Neural cell (in vitro differentiated cells): ENCODE measurements around the gene TYW1B.
"Not testable (repeated sequence)": the region's sequence is repeated elsewhere in the genome, so short reads cannot be mapped to it uniquely, and the experiment has no call there.

Experiments used
- CTCF ChIP-seq: fragments of 450-650 bp; IDR thresholded peaks from 2 replicates; pipeline ENCODE4 v1.5.1; 2014; ENCODE audit warnings: antibody characterized with exemption, mild to moderate bottlenecking, moderate library complexity; ENCODE audit not compliant: poor library complexity, severe bottlenecking
- EP300 ChIP-seq: fragments of 450-650 bp; conservative IDR thresholded peaks from 2 replicates; pipeline ENCODE4 v1.6.1; 2014; ENCODE audit warnings: antibody characterized with exemption, mild to moderate bottlenecking, moderate library complexity; ENCODE audit not compliant: poor library complexity, severe bottlenecking
- EZH2 ChIP-seq: fragments of 200-600, 300-800 bp; shearing (Covaris generic), sonication (generic); IDR thresholded peaks from 2 replicates; pipeline ENCODE4 v1.6.1; 2014; ENCODE audit warnings: antibody characterized with exemption, low read length, borderline replicate concordance, mild to moderate bottlenecking; ENCODE audit not compliant: insufficient read depth, poor library complexity, severe bottlenecking
- POLR2AphosphoS5 ChIP-seq: IDR thresholded peaks from 2 replicates; pipeline ENCODE4 v1.6.1; 2012
- REST ChIP-seq: IDR thresholded peaks from 2 replicates; pipeline ENCODE4 v1.6.1; 2012; ENCODE audit warnings: borderline replicate concordance
- SMC3 ChIP-seq: fragments of 450-650 bp; conservative IDR thresholded peaks from 2 replicates; pipeline ENCODE4 v1.6.1; 2014; ENCODE audit warnings: antibody characterized with exemption, mild to moderate bottlenecking, moderate library complexity; ENCODE audit not compliant: poor library complexity
- TAF1 ChIP-seq: IDR thresholded peaks from 2 replicates; pipeline ENCODE4 v1.6.1; 2012; ENCODE audit warnings: low read depth

- TF ChIP-seq CTCF, SMC3, EZH2, REST, TAF1, EP300, POLR2AphosphoS5: not testable (repeated sequence)
Measured at GRCh38 chr7:72668435-72668834, 159.6 kb downstream of the TYW1B start.
